DOHH2 (cell line): Measurements from ENCODE around the gene APBA3.

Experiments used
- CTCF ChIP-seq: fragments of 200-600 bp; sonication (generic); IDR thresholded peaks from one replicate; pipeline ENCODE4 v1.5.1; 2014; ENCODE audit warnings: antibody characterized with exemption, mild to moderate bottlenecking, low read depth, low read length; ENCODE audit not compliant: poor library complexity, severe bottlenecking
- EZH2phosphoT487 ChIP-seq: fragments of 200-600 bp; sonication (generic); IDR thresholded peaks from 2 replicates; pipeline ENCODE4 v1.6.1; 2017; ENCODE audit warnings: borderline replicate concordance, mild to moderate bottlenecking, antibody characterized with exemption, low read length, moderate library complexity, mixed read lengths

GRCh38 chr19:3722443-3723109 is 38.9 kb downstream of the APBA3 start:
- TF ChIP-seq CTCF (no peak), EZH2phosphoT487 (no peak)
